Stimulated activated naive CD4-positive, alpha-beta T cell treated with Interleukin-2 at 50 U/mL for 16 hours (primary cell): ENCODE measurements around the gene ACBD3.
A peak's percentile ranks its signal among the peaks of the same experiment; 100 is the strongest.
"Not testable (repeated sequence)": the region's sequence is repeated elsewhere in the genome, so short reads cannot be mapped to it uniquely, and the experiment has no call there.

Experiments
- DNase-seq: peaks from one replicate; lab custom pipeline; 2025; lab: John Stamatoyannopoulos, UW

ACBD3 gene

DNA sequence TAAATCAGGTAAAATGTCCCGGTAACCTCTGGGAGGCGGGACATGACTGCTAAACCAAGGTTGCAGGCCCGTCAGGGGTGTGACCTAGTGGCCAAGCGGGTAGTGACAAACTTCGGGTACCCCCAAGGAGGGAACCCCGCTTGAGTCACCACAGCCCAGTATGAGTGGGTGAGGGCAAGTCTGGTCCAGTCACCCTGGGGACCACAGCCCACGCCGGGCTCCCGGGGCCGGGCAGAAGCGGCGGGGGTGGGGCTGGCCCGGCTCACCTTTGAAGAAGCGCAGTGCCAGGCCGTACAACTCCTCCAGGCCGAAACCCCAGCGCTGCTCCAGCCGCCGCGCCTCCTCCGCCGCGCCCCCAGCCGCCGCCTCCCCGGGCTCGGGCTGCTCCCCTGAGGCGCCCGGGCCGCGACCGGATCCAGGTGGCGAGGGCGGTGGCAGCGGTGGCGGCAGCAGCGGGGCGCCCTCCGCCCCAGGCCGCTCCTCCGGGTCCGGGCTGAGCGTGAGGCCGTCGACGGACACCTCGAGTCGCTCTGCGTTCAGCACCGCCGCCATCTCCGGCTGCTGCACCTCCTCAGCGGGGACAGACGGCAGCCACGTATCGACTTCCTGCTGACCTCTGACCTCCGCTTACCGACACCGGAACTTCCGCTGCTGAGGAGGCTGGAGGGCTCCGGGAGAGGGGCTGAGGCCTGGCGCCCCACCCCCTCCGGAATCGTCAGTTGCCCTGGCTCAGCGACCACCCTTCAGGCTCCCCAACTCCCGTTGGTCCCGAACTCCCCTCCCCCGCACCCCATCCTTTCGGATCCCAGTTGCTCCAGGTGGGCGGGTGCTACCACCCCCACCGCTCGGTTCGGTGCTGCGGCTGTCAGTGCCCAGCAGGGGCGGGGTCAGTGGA, at the start of gene ACBD3:
TSS of gene ACBD3 (minus strand) at position 618 of the 895 bp plus-strand sequence. CDS start at position 552, 66 bp downstream.
- DNase-seq: peak; percentile 83

GRCh38 chr1:226233806-226234205, 47.3 kb upstream of the ACBD3 start:
- DNase-seq: no peak

- no peak for DNase-seq
Observed at GRCh38 chr1:226233293-226233692, 46.8 kb upstream of the ACBD3 start.

DNA sequence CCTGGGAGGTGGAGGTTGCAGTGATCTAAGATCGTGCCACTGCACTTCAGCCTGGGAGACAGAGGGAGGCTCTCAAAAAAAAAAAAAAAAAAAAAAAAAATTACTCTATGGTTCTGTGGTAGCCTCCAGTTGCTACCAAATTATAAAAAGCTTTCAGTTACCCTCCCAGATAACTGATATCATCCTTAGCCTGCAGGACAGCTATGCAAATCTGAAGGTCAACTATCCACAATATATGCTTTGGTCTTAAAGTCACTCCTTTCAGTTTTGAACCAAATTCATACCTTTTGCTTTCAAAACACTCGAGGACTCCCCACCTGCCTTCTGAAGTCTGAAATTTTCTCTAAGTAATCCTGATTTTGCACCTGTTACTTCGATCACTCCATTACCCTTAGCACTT, 40.1 kb upstream of the ACBD3 start:
- DNase-seq: no peak

DNA sequence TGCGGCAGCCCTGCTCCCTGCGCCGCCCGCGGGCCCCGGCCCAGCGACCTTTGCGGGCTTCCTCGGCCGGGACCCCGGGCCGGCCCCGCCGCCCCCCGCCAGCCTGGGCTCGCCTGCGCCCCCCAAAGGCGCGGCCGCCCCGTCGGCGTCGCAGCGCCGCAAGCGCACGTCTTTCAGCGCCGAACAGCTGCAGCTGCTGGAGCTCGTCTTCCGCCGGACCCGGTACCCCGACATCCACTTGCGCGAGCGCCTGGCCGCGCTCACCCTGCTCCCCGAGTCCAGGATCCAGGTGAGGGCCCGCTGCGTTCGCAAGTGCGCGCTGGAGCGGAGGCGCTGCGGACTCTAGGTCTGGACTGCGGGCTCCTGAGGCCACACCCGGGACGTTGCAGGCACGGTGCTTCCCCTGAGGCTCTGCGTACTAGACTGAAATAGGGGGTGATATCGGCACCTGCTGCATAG, 37.3 kb upstream of the ACBD3 start:
- peak; percentile 6 for DNase-seq

GRCh38 chr1:226223157-226223785, 36.7 kb upstream of the ACBD3 start, which contains the start of gene MIXL1:
Gene MIXL1, plus strand, starts transcription at chr1:226223664. Its CDS starts 18 bp downstream, at chr1:226223682.
- DNase-seq: no peak

- DNase-seq: no peak
Observed at GRCh38 chr1:226222686-226223085, 36.1 kb upstream of the ACBD3 start.

DNA sequence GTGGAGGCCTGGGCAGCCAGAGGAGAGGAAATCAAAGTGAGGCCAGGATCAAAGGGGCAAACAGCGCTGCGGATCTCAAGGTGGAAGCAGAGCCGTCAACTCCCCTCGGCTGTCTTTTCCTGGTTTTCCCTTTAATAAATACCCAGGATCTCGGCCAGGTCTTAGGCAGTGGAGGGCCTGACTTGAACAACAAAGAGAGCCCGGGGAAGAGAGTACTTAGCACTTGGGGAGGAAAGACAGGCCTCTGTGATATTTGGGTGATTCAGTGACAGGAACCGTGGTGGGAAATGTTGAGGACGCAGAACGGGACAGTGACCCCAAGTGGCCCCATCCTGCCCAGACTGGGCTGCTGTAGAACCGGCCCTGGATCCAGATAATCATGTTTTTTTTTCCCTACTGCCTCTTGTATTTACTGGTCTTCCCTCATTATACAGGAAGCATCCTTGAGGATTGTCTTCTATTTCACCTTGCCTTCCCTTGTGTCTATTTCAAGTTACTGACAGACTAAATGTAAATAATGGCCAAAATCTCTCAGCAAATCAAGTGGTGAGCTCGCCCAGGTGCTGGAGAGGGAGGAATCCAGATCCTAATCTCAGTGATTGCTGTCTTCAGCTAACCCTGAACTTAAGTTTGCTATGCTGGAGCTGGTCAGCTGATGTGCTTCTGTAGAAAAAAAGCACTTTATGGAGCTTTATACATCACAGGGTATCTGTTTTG, 34.1 kb upstream of the ACBD3 start:
- no peak for DNase-seq

- no peak for DNase-seq
Observed at GRCh38 chr1:226217273-226217672, 30.7 kb upstream of the ACBD3 start.

- DNase-seq: no peak
Observed at GRCh38 chr1:226216056-226216455, 29.5 kb upstream of the ACBD3 start.

- no peak for DNase-seq
Observed at GRCh38 chr1:226215239-226215638, 28.7 kb upstream of the ACBD3 start.

DNA sequence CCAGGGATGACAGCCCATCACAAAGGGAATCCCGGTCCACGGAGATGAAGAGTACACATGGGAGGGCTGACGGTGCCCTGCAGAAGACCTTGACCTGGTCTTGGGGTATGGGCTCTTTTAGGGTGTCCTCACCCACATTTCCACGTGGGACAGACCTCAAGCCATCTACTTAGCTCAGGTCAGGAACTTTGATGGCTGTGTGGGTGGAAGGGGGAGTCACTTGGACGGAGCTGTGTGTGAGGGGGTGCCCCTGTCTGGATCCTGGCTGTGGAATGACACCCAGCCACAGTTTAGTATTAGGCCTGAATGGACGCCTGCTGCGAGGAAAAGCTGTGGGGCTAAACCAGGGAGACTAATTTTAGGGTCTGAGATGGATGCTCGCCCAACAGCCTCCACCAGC, 26.0 kb upstream of the ACBD3 start:
- no peak for DNase-seq

DNA sequence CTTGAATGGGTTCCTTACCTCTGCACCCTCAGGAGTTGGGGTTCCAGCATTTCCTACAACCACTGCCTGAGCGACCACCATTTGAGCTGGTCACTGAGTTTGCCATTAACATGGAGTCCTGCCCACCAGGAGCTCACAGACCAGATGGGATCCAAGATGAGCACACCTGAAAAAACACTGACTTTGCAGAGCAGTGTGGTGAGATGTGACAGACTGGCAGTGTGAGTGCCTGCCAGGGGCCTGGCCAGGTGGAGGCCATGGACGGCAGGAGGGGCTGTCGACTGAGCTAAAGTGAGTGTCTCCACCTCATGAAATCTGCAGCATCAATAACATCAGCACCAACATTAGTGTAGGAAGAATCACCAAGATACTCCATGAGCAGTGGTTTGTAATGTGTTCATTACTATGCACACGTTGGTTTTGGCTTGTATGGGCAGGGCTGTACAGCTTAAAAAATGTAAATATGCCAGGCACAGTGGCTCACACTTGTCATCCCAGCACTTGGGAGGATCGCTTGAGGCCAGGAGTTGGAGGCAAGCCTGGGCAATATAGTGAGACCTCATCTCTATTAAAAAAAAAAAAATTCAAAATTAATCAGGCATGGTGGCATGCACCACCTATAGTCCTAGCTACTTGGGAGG, 24.8 kb upstream of the ACBD3 start:
- no peak for DNase-seq

DNA sequence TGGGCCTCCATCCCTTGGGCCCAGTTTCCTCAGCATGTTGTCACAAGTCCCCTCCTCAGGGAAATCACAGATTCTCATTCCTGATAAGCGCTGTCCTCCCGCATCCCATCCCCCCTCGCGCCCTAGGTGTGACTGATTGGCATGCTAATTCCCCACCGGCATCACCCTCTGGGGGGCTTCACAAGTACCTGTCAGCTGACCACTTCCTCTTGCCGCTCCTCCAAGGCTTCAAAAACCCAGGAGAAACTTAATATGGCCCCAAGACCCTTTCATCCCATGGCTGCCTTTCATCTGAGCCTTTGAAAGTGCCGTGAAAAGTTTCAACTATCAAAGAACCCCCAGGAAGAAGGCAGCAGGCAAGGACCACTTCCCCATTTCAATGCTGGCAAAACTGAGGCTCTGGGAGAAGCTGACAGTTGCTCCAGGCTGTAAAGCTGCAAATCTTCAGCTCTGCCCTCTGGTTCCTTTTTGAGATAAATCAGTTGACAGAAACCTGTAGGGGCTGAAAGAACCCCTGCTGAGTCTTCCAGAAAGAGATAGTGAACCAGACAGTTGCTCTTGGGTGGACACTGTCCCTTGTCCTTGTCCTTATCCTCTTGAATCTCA, 24.1 kb upstream of the ACBD3 start:
- no peak for DNase-seq

- DNase-seq: no peak
Observed at GRCh38 chr1:226209307-226210059, 22.9 kb upstream of the ACBD3 start.

DNA sequence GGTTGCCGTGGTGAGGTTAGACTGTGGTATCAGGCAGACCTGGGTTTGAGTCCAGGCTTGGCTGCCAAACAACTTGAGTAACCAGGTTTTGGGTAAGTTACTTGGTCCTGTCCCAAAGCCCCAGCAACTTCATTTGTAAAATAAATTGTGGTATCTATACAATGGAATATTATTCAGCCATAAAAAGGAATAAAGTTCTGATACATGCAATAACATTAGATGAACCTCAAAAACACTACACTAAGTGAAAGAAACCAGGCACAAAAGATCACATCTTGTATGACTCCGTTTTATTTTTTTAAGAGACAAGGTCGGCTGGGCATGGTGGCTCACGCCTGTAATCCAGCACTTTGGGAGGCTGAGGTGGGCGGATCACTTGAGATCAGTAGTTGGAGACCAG, 20.5 kb upstream of the ACBD3 start:
- no peak for DNase-seq

DNA sequence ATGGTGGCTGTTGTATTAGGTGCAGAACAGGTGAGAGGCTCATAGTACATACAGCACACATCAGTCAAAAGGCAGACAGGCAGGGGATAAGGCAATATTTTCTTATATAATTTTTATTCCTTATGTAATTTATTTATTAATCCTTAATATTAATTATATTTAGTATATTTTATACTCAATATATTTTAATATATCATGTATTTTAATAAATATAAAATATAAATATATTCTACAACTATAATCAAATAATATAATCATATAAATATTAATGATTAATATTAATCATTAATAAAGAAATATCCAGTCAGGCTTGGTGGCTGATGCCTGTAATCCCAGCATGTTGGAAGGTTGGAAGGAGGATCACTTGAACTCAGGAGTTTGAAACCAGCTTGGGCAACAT, 17.7 kb upstream of the ACBD3 start:
- DNase-seq: no peak

DNA sequence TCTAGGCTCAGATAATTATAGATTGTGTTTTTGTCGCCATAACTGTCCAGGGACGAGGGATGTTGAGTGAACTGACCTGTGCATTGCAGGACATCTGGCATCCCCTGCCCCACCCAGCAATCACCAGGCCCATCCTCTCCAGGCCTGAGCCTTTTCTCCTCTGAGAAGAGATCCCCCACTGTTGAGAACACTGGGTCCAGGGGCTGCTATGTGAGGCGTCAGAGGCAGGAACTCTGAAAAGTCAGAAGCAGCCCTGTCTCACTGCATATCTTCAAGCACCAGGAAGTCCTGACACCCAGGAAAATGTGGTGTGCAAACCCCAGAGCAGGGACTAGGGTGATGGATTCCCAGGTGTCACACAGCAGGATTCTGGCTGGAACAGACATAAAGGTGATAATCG, 17.1 kb upstream of the ACBD3 start:
- DNase-seq: no peak

DNA sequence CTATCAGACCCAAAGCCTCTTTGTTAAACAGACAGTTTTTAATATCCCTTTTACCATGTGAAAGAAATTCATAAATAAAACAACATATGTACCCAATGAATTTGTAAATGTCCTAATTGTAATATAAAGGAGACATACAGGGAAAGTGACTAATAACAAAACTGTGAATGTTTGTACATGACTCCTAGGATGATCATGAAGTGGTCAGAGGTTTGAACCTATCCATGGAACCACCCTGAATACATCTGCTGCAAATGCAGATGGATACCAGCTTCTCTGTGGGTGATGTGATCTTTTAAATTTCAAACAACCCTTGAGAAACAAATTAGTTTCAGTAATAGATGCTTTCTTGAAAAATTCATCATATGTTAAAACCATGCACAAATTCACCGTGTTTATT, 16.7 kb upstream of the ACBD3 start:
- no peak for DNase-seq

GRCh38 chr1:226202666-226203065, 16.1 kb upstream of the ACBD3 start:
- not testable (repeated sequence) for DNase-seq

GRCh38 chr1:226202246-226202645, 15.7 kb upstream of the ACBD3 start:
- DNase-seq: no peak
